Mammary epithelial cell (primary cell): ENCODE data around the gene PCDHGB4.

Source experiments
- EZH2 ChIP-seq: IDR thresholded peaks from 2 replicates; pipeline ENCODE4 v1.6.1; 2012; ENCODE audit warnings: low read length, inconsistent platforms, borderline replicate concordance
- TF ChIP-seq, protein P1 (sequence below), 2 donors: IDR thresholded peaks in 1 of 2; conservative IDR thresholded peaks in 1 of 2; 2 replicates each; pipeline ENCODE4 v1.5.1; 2011 to 2012; ENCODE audit warnings: inconsistent platforms in 2 of 2, low read length in 2 of 2, mild to moderate bottlenecking in 2 of 2, control low read depth in 1 of 2, low read depth in 1 of 2; ENCODE audit not compliant: insufficient read depth in 1 of 2; ENCODE audit errors: extremely low read depth in 1 of 2

DNA sequence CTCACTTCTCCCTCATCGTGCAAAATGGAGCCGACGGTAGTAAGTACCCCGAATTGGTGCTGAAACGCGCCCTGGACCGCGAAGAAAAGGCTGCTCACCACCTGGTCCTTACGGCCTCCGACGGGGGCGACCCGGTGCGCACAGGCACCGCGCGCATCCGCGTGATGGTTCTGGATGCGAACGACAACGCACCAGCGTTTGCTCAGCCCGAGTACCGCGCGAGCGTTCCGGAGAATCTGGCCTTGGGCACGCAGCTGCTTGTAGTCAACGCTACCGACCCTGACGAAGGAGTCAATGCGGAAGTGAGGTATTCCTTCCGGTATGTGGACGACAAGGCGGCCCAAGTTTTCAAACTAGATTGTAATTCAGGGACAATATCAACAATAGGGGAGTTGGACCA is 43.8 kb downstream of the PCDHGB4 start:
- TF ChIP-seq, protein P1, sequence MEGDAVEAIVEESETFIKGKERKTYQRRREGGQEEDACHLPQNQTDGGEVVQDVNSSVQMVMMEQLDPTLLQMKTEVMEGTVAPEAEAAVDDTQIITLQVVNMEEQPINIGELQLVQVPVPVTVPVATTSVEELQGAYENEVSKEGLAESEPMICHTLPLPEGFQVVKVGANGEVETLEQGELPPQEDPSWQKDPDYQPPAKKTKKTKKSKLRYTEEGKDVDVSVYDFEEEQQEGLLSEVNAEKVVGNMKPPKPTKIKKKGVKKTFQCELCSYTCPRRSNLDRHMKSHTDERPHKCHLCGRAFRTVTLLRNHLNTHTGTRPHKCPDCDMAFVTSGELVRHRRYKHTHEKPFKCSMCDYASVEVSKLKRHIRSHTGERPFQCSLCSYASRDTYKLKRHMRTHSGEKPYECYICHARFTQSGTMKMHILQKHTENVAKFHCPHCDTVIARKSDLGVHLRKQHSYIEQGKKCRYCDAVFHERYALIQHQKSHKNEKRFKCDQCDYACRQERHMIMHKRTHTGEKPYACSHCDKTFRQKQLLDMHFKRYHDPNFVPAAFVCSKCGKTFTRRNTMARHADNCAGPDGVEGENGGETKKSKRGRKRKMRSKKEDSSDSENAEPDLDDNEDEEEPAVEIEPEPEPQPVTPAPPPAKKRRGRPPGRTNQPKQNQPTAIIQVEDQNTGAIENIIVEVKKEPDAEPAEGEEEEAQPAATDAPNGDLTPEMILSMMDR (conservative IDR thresholded peaks at IDR 0.05 in 1 of 2, IDR thresholded peaks at IDR 0.05 in 1 of 2; ENCODE audit: extremely low read depth in 1 of 2, insufficient read depth in 1 of 2, low read depth in 1 of 2, low read length in 2 of 2): no peak
- TF ChIP-seq EZH2: no peak
